Subcutaneous adipose tissue (tissue), 4 donors: ENCODE measurements around the gene GTF2E1. TPM values are rescaled to one million over a fixed set of nuclear protein-coding genes. Genes with fewer than 3 reads are reported as not detected.

ENCODE experiments used
- total RNA-seq, 4 donors: library from RNA; depleted of rRNA; stranded (reverse); fragments of >200 nt; gene quantifications; one replicate each; pipeline ENCODE4 v1.1.0, GENCODE V29; 2016
- TF ChIP-seq, protein P1 (sequence below): fragments of 450-650 bp; IDR thresholded peaks from one replicate; pipeline ENCODE4 v1.5.1; 2016; ENCODE audit warnings: low read depth, mild to moderate bottlenecking, control low read depth, antibody characterized with exemption, moderate library complexity

The GTF2E1 gene
- total RNA-seq, 4 donors from 2014 or later: 10.2 to 16.0 (median 12.1) TPM

DNA sequence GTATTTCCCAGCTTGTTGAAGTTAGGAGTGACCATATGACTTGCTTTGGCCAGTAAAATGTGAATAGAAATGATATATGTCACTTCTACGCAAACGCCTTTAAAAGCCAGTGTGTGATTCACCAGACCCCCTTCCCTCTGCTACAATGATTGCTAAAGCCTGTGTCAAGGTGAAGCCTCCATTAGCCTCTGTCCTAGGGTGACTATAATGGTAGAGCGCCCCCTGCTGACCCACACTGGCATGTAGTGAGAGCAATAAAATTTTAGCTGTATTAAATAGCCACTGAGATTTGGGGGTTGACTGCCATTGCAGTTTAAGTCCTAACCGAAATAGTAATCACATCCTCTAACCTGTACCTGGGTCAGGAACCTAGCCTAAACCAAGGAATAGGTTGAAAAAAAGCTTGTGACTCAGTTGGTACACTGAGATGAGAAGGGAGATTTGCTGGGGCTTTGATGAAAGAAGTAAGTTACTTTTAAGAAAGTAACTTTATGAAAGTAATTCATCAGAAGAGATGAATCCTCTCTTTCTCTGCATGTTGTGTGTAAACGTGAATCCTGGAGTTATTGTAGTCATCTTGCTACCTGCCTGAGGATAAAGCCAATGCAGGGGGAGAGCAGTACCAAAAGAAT is 52.6 kb downstream of the GTF2E1 start:
- TF ChIP-seq, protein P1, sequence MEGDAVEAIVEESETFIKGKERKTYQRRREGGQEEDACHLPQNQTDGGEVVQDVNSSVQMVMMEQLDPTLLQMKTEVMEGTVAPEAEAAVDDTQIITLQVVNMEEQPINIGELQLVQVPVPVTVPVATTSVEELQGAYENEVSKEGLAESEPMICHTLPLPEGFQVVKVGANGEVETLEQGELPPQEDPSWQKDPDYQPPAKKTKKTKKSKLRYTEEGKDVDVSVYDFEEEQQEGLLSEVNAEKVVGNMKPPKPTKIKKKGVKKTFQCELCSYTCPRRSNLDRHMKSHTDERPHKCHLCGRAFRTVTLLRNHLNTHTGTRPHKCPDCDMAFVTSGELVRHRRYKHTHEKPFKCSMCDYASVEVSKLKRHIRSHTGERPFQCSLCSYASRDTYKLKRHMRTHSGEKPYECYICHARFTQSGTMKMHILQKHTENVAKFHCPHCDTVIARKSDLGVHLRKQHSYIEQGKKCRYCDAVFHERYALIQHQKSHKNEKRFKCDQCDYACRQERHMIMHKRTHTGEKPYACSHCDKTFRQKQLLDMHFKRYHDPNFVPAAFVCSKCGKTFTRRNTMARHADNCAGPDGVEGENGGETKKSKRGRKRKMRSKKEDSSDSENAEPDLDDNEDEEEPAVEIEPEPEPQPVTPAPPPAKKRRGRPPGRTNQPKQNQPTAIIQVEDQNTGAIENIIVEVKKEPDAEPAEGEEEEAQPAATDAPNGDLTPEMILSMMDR: no peak

DNA sequence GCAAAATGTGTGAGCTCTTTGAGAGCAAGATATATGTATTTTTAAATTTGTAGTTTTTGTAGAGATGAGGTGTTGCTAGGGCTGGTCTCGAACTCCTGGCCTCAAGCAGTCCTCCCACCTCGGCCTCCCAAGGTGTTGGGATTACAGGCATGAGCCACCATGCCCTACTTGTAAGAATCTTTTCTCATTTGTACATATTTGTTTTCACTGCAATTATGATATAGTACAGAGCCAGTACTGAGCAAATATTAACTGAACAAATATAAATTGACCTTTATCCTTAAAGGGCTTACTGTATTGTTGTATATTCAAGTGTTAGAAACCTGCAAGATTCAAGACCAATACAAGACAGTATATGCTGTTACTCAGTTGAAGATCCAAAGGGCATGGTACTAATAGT is 53.4 kb downstream of the GTF2E1 start:
- TF ChIP-seq, protein P1: no peak

DNA sequence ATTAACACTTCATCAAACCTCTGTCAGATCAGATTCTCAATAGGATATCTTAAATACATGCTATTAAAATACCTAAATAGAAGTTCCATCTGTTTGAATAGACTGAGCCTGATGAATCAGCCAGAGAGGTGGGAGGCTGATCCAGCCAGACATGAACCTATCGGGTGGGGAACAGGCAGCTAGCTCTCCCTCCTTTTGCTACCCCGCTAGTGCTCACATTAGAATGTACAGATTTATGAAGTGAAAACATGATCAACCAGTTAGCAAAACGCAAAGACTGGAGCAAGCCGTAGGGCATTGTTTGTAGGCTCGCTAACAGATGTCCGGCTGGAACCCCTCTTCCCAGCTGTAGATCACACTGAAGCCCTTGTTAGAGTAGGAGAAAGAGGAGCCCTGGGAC is 54.4 kb downstream of the GTF2E1 start:
- TF ChIP-seq, protein P1: no peak

DNA sequence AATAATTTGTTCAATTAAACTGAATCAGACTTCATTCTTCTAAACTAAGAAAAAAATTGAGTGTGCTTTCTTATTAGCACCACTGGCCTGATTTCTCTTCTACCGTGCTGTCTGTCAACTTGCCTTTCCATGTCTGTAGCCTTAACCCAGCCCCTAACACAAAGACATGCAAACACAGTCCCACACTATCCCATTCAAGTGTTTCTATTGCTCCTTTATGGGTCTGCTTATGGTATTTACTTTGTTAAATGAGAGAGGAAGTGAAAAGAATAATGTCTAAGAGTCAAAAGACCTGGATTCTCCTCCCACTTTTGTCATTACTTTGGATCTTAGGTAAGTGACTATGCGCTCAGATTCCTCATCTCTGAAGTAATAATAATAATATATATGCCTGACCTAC is 55.3 kb downstream of the GTF2E1 start:
- TF ChIP-seq, protein P1: no peak

DNA sequence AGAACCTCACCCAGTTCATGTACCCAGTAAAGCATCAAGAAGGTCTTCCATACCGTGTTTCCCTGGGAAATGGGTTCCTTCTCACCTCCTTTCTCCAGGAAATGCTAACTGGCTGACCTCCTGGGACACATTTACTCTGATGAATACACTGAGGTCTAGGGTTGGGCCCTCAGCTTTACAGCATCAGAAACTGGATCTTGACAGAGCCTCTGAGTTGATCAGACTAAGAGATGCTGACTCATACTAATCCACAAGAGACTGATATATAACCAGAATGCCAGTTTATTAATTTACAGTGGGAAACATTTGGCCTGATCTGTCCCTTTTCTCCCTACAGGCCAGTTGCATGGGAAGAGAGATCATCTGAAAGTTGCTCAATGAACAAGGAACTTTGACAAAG is 55.8 kb downstream of the GTF2E1 start:
- TF ChIP-seq, protein P1: no peak

DNA sequence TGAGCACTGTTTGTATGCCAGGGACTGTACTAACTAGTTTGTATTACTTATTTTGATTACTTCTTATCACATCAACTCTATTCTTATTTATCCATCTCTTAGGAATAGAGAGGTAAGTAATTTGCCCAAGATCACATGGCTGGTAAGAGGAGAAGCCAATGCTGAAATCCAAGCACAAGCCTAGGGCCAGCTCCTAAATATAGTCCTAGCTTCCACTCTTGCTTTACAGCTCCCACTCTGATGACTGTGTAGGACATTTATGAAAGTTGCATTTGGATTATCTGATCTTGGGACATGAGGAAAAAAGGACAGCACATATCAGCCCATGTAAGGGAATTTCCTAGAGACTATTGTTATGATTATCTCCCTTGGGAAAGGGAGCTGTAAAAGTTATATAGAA is 58.1 kb downstream of the GTF2E1 start:
- TF ChIP-seq, protein P1: no peak

DNA sequence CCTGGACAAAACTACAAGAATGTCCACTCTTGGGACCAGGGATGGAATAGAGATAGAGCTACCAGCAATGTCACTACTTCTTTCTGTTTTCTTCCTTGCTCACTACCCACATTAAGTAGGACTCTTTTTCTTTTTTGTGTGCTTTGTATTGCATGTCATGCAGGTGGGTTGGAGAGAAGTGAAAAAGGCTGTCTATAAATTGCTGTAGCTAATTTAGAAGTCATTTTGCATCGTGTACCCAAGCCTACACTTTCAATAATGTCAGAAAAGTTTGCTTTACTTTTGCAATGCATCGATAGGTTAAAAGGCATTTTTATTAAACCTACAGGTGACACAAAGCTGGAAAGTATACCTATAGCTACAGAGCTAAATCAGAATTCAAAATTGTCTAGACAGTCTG is 58.9 kb downstream of the GTF2E1 start:
- TF ChIP-seq, protein P1: no peak
